ENCODE measurements around the gene TRIM17.
A peak's percentile ranks its signal among the peaks of the same experiment; 100 is the strongest.

TRIM17 gene

GRCh38 chr1:228401782-228402640, 14.7 kb downstream of the TRIM17 start:
- H3K36me3 ChIP-seq = peaks cover 58 to 77% (median 73%) of the 10 kb centered on the region in 11 experiments
- H3K4me3 ChIP-seq = no peak overlapping the region
- peaks cover 84 to 95% (median 92%) of the 10 kb centered on the region in 11 experiments; a peak in 21 of 22 replicates for H4K20me1 ChIP-seq
- H3K4me1 ChIP-seq = peaks cover 26 to 32% (median 29%) of the 10 kb centered on the region in 10 experiments
- no peaks in the 10 kb centered on the region for H3K9me3 ChIP-seq (replicated peaks in 1 of 11)
- H3K27me3 ChIP-seq = no peaks in the 10 kb centered on the region
- H3K27ac ChIP-seq = no peak overlapping the region
- H3K9ac ChIP-seq = peak overlapping the region in 1 of 11 experiments; percentile 2; a peak in 1 of 22 replicates
- TF ChIP-seq Cebpa-rat (IDR thresholded peaks at IDR 0.05) = no peak
- no peak overlapping the region for H3K4me2 ChIP-seq

- Histone ChIP-seq H3K27ac (no peak overlapping the region), H3K4me2 (no peak overlapping the region), H3K4me1 (peaks cover 26 to 32% (median 29%) of the 10 kb centered on the region in 10 experiments), H4K20me1 (peaks cover 86 to 100% (median 97%) of the 10 kb centered on the region in 11 experiments; a peak in 21 of 22 replicates), H3K9me3 (replicated peaks in 1 of 11) (no peaks in the 10 kb centered on the region), H3K27me3 (no peaks in the 10 kb centered on the region), H3K4me3 (no peak overlapping the region), H3K36me3 (peaks cover 70 to 88% (median 84%) of the 10 kb centered on the region in 11 experiments), H3K9ac (peak overlapping the region in 1 of 11 experiments; percentile 34; a peak in 1 of 22 replicates)
- TF ChIP-seq Cebpa-rat (IDR thresholded peaks at IDR 0.05) = no peak
These were observed 15.8 kb downstream of the TRIM17 start for GRCh38 chr1:228400692-228401454.

GRCh38 chr1:228400237-228400651, 16.4 kb downstream of the TRIM17 start:
- Histone ChIP-seq H3K9ac (no peak overlapping the region), H3K4me3 (no peak overlapping the region), H3K27ac (no peak overlapping the region), H3K4me2 (no peak overlapping the region), H3K4me1 (peaks cover 22 to 29% (median 27%) of the 10 kb centered on the region in 10 experiments), H3K9me3 (replicated peaks in 1 of 11) (no peaks in the 10 kb centered on the region), H4K20me1 (peaks cover 79 to 100% (median 96%) of the 10 kb centered on the region in 11 experiments; a peak in 21 of 22 replicates), H3K27me3 (no peaks in the 10 kb centered on the region), H3K36me3 (peaks cover 76 to 95% (median 91%) of the 10 kb centered on the region in 11 experiments)
- 0 out of 22 replicates have a peak, but pooled peaks of 1 of the 11 experiments have one; percentile 26 for TF ChIP-seq Cebpa-rat (IDR thresholded peaks at IDR 0.05)

- H4K20me1 ChIP-seq = peaks cover 74 to 100% (median 96%) of the 10 kb centered on the region in 11 experiments; a peak in 21 of 22 replicates
- TF ChIP-seq Cebpa-rat (IDR thresholded peaks at IDR 0.05) = no peak
- H3K27ac ChIP-seq = no peak overlapping the region
- peaks cover 17 to 23% (median 21%) of the 10 kb centered on the region in 10 experiments for H3K4me1 ChIP-seq
- H3K27me3 ChIP-seq = no peaks in the 10 kb centered on the region
- peaks cover 81 to 99% (median 95%) of the 10 kb centered on the region in 11 experiments for H3K36me3 ChIP-seq
- no peak overlapping the region for H3K9ac ChIP-seq
- no peak overlapping the region for H3K4me2 ChIP-seq
- no peaks in the 10 kb centered on the region for H3K9me3 ChIP-seq (replicated peaks in 1 of 11)
- H3K4me3 ChIP-seq = no peak overlapping the region
These were observed 17.0 kb downstream of the TRIM17 start for GRCh38 chr1:228399531-228400236.

DNA sequence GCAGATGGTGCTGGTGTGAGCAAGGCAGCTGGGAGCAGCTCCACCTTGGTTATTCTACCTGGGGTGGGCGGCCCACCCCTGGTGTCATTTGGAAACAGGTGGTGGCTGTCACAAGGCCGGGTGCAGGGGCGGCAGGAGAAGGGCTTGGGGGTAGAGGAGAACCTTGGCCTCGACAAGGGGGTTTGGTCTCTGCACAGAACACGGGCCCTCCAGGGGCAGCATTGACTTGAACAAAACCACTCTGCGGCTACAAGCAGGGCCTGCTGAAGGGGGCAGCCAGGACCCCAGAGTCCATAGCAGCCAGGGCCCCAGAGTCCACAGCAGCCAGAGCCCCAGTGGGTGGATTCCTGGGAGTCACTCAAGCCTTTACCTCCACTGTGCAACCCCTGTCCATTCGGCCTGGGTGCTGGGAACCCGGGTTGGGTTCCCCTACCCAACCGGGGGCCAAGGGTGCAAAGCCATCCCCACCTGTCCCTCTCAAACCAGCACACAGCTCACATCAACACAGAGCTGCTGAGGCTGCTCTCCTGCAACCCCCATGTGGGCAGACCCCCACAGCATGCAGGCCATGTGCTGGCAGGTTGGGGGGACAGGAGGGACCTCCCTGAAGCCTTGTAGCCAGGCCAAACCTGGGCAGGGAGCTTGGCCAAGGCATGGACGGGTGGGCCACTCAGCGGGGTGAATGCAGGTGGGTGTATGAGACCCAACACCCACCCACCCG, 17.8 kb downstream of the TRIM17 start:
- Histone ChIP-seq H3K4me3 (no peak overlapping the region), H3K9ac (no peak overlapping the region), H4K20me1 (peaks cover 71 to 100% (median 96%) of the 10 kb centered on the region in 11 experiments; a peak in 21 of 22 replicates), H3K9me3 (replicated peaks in 1 of 11) (no peaks in the 10 kb centered on the region), H3K36me3 (peaks cover 88 to 99% (median 96%) of the 10 kb centered on the region in 11 experiments), H3K27ac (no peak overlapping the region), H3K27me3 (no peaks in the 10 kb centered on the region), H3K4me2 (no peak overlapping the region), H3K4me1 (peaks cover 9 to 16% (median 13%) of the 10 kb centered on the region in 10 experiments)
- no peak for TF ChIP-seq Cebpa-rat (IDR thresholded peaks at IDR 0.05)

DNA sequence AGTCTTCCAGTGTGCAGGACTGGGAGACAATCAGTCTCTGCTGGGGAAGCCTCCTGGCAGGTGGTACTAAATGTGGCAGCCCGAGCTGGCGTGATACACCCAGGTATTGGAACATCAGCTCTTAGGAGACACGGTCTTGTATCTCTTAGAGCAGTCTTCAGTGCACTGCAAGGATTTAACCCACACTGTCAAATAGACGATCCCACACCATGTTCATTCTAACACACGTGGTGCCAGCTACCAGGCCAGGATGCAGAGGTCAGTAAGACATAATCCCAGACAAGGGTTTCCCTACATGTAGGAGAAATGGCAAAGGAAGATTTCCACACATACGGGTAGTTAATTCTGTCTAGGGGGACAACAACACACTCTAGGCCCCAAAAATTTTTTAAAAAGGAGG, 18.7 kb downstream of the TRIM17 start:
- Histone ChIP-seq H3K27me3 (no peaks in the 10 kb centered on the region), H3K9me3 (replicated peaks in 1 of 11) (no peaks in the 10 kb centered on the region), H3K4me3 (no peak overlapping the region), H3K4me2 (no peak overlapping the region), H4K20me1 (peaks cover 68 to 100% (median 96%) of the 10 kb centered on the region in 11 experiments; a peak in 21 of 22 replicates), H3K4me1 (peaks cover 0 to 6% (median 4%) of the 10 kb centered on the region in 10 experiments; a peak in 14 of 20 replicates), H3K27ac (no peak overlapping the region), H3K36me3 (peaks cover 85 to 99% (median 95%) of the 10 kb centered on the region in 11 experiments), H3K9ac (no peak overlapping the region)
- no peak for TF ChIP-seq Cebpa-rat (IDR thresholded peaks at IDR 0.05)

- Histone ChIP-seq H3K36me3 (peaks cover 84 to 99% (median 94%) of the 10 kb centered on the region in 11 experiments), H3K9ac (no peak overlapping the region), H3K27ac (no peak overlapping the region), H3K4me2 (no peak overlapping the region), H4K20me1 (peaks cover 59 to 100% (median 92%) of the 10 kb centered on the region in 11 experiments; a peak in 21 of 22 replicates), H3K27me3 (no peaks in the 10 kb centered on the region), H3K9me3 (replicated peaks in 1 of 11) (no peaks in the 10 kb centered on the region), H3K4me3 (no peak overlapping the region), H3K4me1 (no peaks in the 10 kb centered on the region; a peak in 1 of 20 replicates)
- no peak for TF ChIP-seq Cebpa-rat (IDR thresholded peaks at IDR 0.05)
These were observed 19.6 kb downstream of the TRIM17 start for GRCh38 chr1:228396770-228397662.

All from BLaER1 treated with 17β-estradiol and CSF1 and Interleukin-3, amounts not matched to agents 10 nM and 100 nM (cell line).